RWPE2 (cell line): ENCODE data around the gene USP37.

ENCODE experiments used
- ATAC-seq: fragments of 200-7000 bp; cut with Tn5 transposase; 3 replicates; pipeline ENCODE4 v1.9.1; 2021; ENCODE audit warnings: low read depth
- DNase-seq: peaks from one replicate; pipeline ENCODE4 v3.0.0-alpha.2; 2020; ENCODE audit warnings: low spot score
- H3K27ac ChIP-seq: fragments of 450-650 bp; 2 replicates; pipeline ENCODE4 v1.5.1; 2017; ENCODE audit warnings: mild to moderate bottlenecking; ENCODE audit not compliant: poor library complexity, severe bottlenecking
- H3K27me3 ChIP-seq: fragments of 250-450 bp; sonication (Bioruptor Pico); 2 replicates; pipeline ENCODE4 v1.5.1; 2021; ENCODE audit warnings: mild to moderate bottlenecking, moderate library complexity; ENCODE audit not compliant: insufficient read depth, poor library complexity, severe bottlenecking
- H3K36me3 ChIP-seq: fragments of 250-450 bp; sonication (Bioruptor Pico); 2 replicates; pipeline ENCODE4 v1.5.1; 2020; ENCODE audit warnings: low read depth, mild to moderate bottlenecking, moderate library complexity
- H3K4me1 ChIP-seq: fragments of 250-450 bp; sonication (Bioruptor Pico); 2 replicates; pipeline ENCODE4 v1.5.1; 2021; ENCODE audit warnings: mild to moderate bottlenecking, moderate library complexity; ENCODE audit not compliant: insufficient read depth, poor library complexity, severe bottlenecking
- H3K4me3 ChIP-seq: fragments of 250-450 bp; sonication (Bioruptor Pico); 2 replicates; pipeline ENCODE4 v1.5.1; 2021; ENCODE audit warnings: mild to moderate bottlenecking, moderate library complexity; ENCODE audit not compliant: severe bottlenecking
- H3K9me3 ChIP-seq: fragments of 250-450 bp; sonication (Bioruptor Pico); 2 replicates; pipeline ENCODE4 v1.5.1; 2021; ENCODE audit warnings: mild to moderate bottlenecking, moderate library complexity; ENCODE audit not compliant: severe bottlenecking
- TF ChIP-seq, protein P1 (sequence below): fragments of 450-650 bp; IDR thresholded peaks from one replicate; pipeline ENCODE4 v1.5.1; 2017; ENCODE audit warnings: mild to moderate bottlenecking, moderate library complexity; ENCODE audit not compliant: poor library complexity, severe bottlenecking

USP37 gene

DNA sequence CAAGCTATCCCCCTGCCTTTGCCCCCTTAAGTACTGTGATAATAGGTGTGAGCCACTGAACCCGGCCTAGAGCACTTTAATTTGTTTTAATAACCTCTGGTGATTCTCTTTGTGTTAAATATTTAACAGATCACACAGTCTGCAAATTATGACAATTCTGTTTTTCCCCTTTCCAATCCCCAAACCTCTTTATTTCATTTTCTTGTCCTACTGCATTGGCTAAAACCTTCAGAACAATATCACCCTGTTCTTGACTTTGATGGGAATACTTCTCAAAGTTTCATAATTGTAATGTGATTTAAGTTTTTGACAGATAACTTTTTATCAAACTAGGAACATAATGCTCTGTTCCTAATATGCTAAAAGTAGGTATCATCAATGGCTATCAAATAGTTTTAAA lies 44.5 kb downstream of the USP37 start:
- Histone ChIP-seq H3K27me3 (no peaks in the 10 kb centered on the region), H3K27ac (no peak overlapping the region), H3K4me3 (no peak overlapping the region), H3K4me1 (no peaks in the 10 kb centered on the region), H3K36me3 (peaks cover 46% of the 10 kb centered on the region), H3K9me3 (no peaks in the 10 kb centered on the region)
- DNase-seq (no peak), ATAC-seq (no peak)
- TF ChIP-seq, protein P1, sequence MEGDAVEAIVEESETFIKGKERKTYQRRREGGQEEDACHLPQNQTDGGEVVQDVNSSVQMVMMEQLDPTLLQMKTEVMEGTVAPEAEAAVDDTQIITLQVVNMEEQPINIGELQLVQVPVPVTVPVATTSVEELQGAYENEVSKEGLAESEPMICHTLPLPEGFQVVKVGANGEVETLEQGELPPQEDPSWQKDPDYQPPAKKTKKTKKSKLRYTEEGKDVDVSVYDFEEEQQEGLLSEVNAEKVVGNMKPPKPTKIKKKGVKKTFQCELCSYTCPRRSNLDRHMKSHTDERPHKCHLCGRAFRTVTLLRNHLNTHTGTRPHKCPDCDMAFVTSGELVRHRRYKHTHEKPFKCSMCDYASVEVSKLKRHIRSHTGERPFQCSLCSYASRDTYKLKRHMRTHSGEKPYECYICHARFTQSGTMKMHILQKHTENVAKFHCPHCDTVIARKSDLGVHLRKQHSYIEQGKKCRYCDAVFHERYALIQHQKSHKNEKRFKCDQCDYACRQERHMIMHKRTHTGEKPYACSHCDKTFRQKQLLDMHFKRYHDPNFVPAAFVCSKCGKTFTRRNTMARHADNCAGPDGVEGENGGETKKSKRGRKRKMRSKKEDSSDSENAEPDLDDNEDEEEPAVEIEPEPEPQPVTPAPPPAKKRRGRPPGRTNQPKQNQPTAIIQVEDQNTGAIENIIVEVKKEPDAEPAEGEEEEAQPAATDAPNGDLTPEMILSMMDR = no peak

DNA sequence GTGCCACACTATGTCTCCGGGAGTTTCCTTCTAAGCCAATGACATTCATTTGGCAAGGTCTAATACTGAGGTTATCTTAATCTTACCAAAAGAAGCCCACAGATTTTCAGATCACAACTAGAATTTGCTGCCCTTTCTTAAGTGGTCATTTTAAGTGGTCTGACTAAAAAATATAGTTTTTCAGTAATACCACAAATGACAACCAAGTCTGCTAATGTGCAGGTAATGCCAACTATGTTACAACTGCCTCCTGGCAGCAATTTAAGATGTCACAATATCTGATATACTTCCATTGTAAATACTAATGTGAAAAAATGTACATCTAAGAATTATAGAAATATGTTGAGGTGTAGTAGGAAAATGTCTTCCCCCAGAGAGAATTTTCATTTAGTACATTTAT lies 49.3 kb downstream of the USP37 start:
- Histone ChIP-seq H3K4me1 (no peaks in the 10 kb centered on the region), H3K27ac (no peak overlapping the region), H3K27me3 (no peaks in the 10 kb centered on the region), H3K9me3 (no peaks in the 10 kb centered on the region), H3K36me3 (peaks cover 22% of the 10 kb centered on the region), H3K4me3 (no peak overlapping the region)
- no peak for ATAC-seq
- TF ChIP-seq, protein P1 = no peak
- no peak for DNase-seq

DNA sequence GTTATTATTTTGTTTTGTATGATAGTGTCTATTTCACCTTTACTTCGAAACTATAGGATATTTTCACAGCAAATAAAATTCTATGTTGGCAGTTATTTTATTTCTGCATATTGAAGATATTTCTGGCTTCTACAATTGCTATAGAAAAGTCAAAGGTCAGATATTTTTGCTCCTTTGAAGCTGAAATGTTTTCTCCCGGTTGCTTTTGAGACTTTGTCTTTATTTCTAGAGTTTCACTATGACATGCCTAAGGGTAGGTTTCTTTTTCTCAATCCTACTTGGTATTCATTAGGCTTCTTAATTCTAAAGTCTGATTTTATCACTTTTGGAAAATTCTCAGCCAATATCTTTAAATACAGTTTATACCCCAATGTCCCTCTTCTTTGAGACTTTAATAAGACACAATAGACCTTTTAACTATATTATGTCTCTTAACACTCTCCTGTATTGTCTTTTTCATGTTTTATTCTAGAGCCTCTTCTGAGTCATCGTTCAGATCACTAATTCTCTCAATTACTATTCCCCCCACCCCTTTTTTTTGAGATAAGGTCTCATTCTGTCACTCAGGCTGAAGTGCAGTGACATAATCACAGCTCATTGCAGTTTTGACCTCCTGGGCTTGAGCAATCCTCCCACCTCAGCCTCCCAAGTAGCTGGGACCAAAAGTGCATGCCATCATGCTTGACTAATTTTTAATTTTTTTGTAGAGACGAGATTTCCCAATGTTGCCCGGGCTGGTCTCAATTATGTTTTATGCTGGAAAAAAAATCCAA lies 50.5 kb downstream of the USP37 start:
- H3K27ac ChIP-seq = no peak overlapping the region
- H3K9me3 ChIP-seq = no peaks in the 10 kb centered on the region
- DNase-seq = no peak
- no peak for ATAC-seq
- TF ChIP-seq, protein P1 = no peak
- peaks cover 16% of the 10 kb centered on the region; the same call in 1 of the 2 replicates for H3K36me3 ChIP-seq
- no peaks in the 10 kb centered on the region for H3K4me1 ChIP-seq
- no peaks in the 10 kb centered on the region for H3K27me3 ChIP-seq
- H3K4me3 ChIP-seq = no peak overlapping the region

DNA sequence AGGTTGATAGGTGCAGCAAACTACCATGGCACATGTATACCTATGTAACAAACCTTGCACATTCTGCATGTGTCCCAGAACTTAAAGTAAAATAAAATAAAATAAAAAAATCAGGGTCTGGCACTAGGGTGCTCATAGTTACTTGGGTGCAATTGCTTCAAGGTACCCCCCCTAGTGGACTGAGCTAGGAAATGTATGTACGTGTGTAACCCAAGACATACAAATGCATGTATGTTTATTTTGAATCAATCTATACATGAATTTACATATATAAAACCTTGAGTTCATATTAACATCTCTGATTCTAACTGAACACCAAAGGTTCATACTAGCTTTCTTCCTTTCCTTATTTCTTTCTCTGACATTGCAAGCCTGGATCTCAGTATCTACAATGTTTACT lies 51.5 kb downstream of the USP37 start:
- no peaks in the 10 kb centered on the region for H3K9me3 ChIP-seq
- no peaks in the 10 kb centered on the region for H3K27me3 ChIP-seq
- TF ChIP-seq, protein P1 = peak; percentile 22
- ATAC-seq = no peak
- no peak overlapping the region for H3K4me3 ChIP-seq
- peaks cover 16% of the 10 kb centered on the region; the same call in 1 of the 2 replicates for H3K36me3 ChIP-seq
- no peak for DNase-seq
- H3K4me1 ChIP-seq = no peaks in the 10 kb centered on the region
- H3K27ac ChIP-seq = no peak overlapping the region

DNA sequence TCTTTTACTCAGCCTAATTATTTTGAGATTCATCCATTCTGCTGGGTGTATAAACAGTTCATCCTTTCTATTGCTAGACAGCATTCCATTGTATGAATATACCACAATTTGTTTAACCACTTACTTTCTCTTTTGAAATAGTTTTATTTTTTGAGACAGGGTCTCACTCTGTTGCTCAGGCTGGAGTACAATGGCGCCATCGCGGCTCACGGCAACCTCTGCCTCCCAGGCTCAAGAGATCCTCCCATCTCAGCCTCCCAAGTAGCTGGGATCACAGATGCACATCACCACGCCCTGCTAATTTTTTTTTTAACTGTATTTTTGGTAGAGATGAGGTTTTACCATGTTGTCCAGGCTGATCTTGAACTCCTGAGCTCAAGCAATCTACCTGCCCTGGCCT lies 54.5 kb downstream of the USP37 start:
- no peaks in the 10 kb centered on the region for H3K4me1 ChIP-seq
- ATAC-seq (no peak), DNase-seq (no peak)
- no peak overlapping the region for H3K27ac ChIP-seq
- H3K4me3 ChIP-seq = no peak overlapping the region
- H3K27me3 ChIP-seq = no peaks in the 10 kb centered on the region
- H3K36me3 ChIP-seq = peaks cover 30% of the 10 kb centered on the region
- TF ChIP-seq, protein P1 = no peak
- no peaks in the 10 kb centered on the region for H3K9me3 ChIP-seq
